ENCODE measurements around the gene DBP.
"Not testable (repeated sequence)": the region's sequence is repeated elsewhere in the genome, so short reads cannot be mapped to it uniquely, and the experiment has no call there.

The DBP gene, protein sequence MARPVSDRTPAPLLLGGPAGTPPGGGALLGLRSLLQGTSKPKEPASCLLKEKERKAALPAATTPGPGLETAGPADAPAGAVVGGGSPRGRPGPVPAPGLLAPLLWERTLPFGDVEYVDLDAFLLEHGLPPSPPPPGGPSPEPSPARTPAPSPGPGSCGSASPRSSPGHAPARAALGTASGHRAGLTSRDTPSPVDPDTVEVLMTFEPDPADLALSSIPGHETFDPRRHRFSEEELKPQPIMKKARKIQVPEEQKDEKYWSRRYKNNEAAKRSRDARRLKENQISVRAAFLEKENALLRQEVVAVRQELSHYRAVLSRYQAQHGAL

DNA sequence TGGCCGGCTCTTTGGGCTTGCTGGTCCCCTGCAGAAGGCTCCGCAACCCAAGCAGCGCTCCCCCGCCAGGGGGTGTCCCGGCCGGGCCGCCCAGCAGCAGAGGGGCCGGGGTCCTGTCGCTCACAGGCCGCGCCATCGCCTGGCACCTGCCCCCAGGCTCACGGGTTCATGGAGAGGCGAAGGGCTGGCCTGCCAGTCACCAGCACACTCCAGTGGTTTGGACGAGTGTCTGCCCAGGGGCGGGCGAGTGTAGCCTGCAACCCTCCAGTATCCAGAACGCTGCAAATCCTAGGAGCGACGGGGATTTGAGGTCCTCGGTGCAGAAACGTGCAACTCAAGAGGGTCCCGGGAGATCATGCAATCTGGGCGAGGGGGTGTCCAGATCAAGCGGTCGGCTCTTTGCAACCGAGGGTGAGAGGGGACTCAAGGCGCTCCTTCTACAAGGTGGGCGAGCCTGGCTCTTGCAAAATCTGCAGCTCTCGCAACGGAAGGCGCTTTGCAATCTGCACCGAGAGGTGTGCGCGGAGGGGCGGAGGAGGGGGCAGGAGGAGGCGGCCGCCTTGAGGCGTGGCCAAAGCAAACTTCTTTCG lies at the start of gene DBP:
TSS of gene DBP (minus strand) at position 521 of the 590 bp plus-strand sequence. CDS start at position 136, 385 bp downstream.
- no peak for DNase-seq

DNA sequence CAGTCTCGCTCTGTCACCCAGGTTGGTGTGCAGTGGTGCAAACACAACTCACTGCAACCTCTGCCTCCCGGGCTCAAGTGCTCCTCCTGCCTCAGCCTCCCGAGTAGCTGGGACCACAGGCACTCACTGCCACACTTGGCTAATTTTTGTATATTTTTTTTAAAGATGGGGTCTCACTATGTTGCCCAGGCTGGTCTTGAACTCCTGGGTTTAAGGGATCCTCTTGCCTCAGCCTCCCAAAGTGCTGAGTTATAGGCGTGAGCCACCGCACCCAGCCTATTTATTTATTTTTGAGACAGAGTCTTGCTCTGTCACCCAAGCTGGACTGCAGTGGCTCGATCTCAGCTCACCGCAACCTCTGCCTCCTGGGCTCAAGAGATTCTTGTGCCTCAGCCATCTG lies 49.5 kb upstream of the DBP start:
- DNase-seq: not testable (repeated sequence)

DNA sequence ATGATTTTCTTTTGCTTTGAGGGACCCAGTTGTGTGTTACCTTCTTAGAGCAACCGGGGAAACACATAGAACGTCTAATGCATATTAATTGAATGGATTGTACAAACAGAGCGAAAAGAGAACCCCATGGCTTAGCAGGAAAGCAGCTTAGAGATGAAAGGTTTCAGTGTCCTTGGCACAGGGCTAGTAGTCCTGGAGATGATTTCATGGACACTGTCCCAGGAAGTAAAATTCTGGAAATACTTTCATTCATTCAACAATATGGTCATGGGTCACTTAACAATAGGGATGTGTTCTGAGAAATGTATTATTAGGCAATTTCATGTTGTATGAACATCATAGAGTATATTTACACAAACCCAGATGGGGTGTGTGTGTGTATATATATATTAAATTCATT lies 48.9 kb upstream of the DBP start:
- DNase-seq: no peak

DNA sequence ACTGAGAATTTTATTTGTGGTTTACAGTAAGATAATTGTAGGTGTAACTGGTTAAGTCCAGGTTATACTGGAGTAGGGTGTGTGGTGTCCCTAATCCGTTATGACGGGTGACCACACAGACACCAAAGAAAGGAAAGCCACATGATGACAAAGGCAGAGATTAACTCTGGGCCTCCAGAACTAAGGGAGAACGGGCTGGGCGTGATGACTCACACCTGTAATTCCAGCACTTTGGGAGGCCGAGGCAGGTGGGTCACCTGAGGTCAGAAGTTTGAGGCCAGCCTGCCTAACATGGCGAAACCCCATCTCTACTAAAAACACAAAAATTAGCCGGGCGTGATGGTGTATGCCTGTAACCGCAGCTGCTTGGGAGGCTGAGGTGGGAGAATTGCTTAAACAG lies 48.4 kb upstream of the DBP start:
- no peak for DNase-seq

DNA sequence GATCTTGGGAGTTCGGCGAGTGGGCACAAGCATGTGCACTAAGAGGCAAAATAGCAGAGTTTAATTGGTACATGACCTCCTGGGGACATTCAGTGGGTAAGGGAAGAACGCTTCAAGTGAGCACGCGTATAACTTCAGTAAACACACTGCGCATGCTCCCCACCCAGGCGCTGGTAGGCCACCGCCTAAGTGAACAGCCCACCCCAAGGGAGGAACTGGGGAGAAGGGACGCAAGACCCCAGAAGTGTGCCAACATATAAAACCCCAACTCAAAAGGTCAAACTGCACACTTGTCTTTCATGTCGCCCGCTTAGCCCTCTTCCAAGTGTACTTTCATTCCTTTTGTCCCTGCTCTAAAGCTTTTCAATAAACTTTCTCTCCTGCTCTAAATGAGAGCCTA lies 46.2 kb upstream of the DBP start:
- no peak for DNase-seq

DNA sequence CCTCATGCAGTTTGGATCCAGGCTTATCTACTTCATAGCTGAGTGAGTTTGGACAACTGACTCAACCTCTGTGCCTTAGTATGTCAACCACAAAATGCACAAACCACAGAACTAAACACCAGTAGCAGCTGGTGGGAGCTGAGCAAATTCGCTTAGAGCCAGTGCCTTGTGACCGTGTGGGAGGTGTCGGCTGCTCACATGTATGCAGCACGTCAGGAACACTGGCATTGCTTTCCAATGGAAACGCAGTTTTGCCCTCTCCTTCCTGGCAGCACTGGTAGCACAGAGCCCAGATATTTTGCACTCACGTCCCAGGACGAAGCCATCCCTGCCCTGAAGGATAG lies 43.9 kb upstream of the DBP start:
- no peak for DNase-seq

DNA sequence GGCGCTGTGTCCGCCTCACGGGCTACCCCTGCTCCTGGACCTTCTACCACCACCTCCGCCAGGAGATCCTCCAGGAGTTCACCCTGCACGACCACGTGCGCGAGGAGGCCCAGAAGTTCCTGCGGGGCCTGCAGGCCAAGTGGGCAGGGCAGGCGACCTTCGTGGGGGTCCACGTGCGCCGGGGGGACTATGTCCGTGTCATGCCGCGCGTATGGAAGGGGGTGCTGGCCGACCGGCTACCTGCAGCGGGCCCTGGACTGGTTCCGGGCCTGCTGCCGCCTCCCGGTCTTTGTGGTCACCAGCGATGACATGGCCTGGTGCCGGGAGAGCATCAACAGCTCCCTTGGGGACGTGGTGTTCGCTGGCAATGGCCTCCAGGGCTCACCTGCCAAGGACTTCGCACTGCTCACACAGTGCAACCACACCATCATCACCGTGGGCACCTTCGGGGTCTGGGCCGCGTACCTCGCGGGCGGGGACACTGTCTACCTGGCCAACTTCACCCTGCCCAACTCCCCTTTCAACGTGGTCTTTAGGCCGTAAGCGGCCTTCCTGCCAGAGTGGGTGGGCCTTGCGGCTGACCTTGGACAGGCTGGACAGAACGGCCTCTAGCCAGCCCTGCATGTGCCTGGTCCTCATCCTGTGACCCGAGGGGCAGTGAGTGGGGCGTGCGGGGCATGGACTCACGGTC lies 43.4 kb upstream of the DBP start:
- DNase-seq: no peak

DNA sequence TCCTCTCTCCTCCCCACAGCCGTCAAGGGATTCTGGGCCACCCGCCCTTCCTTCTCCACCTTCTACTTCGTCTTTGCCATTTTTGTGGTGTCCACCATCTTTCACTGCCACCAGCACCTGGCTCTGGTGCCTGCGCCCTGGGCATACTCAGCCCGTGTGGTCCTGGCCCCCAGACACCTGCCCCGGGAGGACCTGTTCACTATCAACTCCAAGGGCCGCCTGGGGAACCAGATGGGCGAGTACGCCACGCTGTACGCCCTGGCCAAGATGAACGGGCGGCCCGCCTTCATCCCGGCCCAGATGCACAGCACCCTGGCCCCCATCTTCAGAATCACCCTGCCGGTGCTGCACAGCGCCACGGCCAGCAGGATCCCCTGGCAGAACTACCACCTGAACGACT lies 42.8 kb upstream of the DBP start:
- DNase-seq: not testable (repeated sequence)

DNA sequence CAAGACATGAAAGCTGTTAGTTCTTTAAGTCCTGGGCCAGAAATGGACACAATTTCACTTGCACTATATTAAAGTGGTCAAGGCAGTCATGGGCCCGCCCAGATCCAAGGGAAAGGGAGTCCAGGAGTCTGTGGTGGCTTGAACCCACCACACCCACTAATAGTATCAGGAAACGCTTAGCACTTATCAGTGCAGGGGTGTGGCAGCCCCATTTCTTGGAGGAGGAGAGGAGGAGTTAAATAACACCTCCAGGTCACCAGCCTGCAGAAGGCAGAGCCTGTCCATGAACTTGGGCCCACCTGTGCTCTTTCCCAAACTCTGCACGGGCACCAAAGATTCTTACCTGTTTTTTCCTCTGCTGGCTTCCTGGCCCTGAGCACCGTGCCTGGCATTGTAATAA lies 41.0 kb upstream of the DBP start:
- DNase-seq: no peak

DNA sequence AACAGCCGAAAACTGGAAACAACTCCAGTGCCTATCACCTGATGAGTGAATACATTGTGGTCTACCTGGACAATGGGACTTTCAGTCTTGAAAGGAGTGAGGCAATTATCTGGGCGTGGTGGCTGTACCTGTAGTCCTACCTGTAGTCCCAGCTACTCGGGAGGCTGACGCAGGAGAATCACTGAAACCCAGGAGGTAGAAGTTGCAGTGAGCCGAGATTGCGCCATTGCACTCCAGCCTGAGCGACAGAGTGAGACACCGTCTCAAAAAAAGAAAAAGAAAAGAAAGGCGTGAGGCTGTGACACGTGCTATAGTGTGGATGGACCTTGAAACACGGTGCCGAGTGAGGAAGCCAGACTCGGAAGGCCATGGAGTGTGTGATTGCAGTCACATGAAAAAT lies 39.7 kb upstream of the DBP start:
- no peak for DNase-seq

DNA sequence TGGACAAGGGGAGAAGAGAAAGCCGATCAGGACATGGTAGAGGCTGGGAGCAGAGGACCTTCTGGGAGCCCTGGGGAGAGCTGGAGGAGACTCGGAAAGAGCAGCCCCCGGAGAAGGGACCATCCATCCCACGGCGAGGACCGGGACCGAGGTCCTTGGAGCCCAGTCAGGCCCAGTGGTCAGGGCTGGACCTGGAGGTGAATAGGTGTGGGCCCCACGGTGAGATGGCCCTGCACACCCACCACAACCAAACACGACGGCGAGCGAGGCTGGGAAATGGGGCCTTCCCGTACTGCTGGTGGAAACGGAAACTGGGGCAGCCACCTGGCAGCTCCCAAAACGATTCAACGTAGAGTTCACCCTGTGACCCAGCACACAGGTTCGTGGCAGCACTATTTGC lies 39.3 kb upstream of the DBP start:
- no peak for DNase-seq

DNA sequence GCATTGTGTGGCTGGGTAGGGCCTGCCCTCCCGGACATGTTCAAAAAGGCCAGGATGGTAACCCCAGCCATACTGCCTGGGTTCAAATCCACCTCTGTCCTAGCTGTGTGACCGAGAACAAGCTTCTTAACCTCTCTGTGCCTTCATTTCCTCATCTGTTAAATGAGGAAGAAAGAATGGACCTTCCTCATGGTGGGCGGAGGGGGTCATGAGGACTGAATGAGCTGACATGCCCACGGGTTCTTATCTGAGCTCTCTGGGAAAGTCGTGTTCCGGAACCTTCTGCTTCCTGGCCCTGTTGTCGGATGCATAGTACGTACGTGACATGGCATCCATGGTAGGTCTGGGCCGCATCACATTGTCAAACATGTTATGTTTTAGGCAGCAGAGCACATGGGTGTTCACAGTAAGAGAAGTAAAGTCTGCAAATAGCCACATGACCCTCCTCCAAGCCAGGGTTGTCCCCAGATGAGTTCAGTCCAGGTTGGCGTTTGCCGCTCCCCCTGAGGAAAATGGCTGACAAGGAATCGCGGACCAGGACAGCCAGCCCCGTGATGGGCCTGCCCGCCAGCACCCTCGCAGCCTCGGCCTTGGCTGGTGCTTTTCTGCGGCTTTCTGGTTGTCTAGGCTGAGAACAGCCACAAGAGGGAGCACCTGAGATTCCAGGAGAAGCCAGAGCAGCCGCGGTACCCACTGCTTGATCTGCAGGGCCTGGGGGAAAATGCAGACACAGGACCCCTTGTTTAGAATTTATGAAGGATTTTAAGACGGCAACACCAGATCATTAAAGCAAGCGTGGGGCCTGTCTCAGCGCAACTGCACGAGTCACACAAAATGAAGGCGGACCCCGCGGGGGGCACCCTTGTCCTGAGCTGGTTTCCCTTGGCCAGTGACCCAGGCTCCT lies 38.0 kb upstream of the DBP start:
- DNase-seq: peak; percentile 70

DNA sequence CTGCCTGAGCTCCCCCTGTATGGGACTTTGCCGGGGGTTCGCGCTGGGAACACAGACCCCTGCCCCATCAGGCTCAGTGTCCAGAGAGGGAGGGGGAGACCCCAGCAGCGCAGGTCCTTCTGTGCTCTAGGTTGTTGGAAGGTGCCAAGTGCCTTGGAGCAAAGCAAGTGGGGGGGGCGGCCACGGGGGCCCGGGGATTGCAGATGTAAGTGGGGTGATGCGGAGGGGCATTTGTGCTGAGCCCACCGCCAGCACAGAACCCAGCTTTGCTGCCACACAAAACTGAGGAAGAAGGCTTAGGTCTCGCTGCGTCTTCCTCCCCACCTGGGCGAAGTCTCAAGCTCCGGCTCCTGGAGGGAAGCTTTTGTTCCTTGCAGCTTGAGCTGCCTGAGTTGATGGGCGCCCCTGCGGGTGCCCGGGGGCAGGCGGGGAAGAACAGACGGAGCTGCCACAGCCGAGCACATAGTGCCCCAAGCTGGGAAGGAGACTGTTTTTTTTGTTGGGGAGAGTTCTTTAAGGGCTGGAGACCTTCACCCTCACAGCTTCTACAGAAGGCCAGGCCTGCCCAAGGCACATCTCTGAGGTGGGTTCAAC lies 37.1 kb upstream of the DBP start:
- no peak for DNase-seq

DNA sequence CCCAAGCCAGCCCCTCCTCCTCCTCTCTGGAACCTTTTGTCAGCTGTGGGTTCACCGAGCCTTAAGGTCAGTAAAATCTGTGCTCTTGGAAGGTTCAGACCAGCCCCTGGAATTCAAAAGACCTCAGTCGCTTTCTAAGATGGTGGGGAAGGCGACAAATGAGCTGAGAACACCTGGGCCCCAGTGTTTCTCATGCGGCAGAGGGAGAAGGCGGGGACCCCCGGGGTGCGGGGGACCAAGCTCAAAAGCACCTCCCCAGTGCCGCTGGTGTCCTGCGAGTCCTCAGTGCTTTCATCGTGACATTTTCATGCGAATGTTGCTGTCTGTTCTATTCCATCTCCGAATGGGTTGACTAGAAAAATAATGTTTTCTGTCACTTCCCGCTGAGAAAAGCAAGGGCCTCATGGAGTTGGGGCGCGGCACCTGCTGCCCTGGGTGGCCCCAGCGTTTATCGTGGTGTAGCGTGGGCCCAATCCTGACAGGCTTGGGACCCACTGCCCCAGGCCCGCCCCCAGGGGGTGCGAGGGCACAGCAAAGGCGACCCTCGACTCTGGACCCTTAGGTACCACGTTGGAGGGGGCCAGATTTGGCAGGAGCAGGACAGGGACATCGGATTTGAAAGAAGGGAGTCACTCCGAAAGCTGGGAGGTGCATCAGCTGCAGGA lies 36.4 kb upstream of the DBP start:
- no peak for DNase-seq

DNA sequence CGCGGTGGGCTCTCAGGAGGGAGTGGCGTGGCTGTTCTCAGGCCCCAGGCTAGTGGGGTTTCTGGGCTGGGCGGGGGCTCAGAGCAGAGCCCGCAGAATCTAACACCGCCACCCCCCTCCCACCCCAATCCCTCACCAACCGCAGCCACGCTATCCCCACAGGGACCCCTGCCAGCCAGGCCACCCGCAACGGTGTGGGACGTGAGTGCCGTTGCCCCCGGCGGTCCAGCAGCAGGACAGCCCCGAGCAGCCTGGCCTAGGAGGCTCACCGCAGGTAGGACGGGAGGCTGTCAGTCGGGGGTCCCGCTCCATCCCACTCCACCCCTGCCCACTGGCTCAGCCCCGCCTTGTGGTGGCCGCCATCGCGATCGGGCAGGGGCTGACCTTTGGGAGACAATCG lies 35.8 kb upstream of the DBP start, which contains the start of gene NTN5:
TSS of gene NTN5 (minus strand) at position 24 of the 400 bp plus-strand sequence. CDS start 2,031 bp downstream, outside the sequence.
- no peak for DNase-seq

DNA sequence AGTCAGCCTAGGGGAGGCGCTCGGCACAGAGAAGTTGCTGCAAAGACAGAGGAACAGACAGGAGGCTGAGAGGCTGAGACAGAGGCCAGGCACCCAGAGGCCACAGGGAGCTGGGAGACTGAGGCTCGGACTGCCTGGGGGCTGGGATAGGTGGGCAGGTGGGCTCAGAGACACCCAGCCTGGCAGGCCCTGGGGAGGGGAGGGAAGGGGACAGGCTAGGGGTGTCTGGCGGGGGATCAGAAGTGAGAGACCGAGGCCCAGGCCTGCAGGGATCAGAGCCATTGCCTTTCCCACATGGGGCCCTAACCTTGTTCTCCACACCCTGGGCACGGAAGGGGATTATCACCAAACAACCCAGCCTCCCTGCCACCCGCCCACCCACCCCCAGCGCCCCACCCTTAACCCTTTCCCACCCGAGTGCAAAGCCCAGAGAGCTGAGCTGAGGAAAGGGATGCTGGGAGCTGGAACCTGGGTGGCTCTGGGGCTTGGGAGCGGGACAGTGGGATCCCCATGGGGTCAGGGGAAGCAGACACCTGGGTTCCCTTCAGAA lies 34.3 kb upstream of the DBP start:
- no peak for DNase-seq

DNA sequence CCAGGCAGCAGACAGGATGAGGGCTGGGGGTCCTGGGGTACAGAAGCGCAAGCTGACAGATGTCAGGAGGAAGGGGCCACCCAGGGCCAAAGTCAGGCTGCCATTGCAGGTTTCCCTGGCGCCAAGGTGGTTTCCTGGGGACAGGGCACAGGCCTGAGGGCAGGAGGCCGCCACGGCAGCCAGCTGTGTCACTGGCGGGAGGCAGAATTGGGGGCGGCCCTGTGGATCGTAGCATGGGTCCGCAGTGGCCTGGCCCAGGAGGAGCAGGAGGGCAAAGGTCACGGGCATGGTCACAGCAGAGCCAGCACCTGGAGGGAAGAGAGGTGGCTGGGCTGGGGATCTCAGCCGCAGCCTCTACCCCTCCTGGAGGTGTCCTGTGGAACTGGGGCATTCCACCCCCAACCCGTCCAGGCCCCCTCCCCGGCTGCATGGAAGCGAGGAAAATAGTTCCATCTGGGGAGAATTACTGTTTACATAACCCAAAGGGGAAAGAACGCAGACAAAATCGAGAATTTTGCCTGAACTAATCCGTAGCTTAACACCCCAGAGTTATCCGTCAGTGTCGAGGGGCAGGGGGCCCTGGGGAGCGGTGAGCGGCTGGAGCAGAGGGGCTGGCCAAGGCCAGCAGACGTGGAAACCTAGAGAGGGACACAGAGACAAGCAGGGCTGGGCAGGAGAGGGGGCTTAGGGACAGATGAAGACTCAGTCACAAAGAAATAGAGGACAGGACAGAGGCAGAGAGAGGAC lies 33.7 kb upstream of the DBP start:
- DNase-seq: no peak

DNA sequence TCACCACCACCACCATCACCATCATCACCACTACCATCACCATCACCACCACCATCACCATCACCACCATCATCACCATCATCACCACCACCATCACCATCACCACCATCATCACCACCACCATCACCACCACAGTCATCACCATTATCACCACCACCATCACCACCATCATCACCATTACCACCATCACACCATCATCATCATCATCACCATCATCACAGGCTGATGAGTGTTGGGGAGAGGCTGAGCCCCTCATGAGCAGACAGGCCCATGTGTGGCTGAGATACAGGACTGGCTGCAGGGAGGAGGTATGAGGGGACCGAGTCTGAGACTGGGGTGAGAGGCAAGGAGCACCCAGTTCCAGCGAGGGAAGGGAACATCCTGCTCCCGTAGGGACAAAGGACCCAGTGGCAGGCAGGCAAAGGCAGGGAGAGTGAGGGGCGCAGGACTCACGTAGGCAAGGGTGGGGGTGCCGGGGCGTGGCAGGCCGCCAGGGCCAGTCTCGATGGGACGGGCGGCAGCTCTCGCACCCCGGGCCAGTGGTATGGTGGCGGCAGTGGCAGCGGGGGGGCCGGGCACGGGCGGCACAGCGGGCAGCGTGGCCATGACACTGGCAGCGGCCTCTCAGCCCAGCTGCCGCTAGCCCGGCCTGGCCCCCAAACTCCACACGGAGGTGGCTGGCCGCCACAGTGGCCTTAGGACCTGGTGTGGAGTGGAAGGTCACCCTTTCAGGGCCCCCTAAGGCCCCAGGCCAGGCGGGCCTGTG lies 32.9 kb upstream of the DBP start:
- DNase-seq: no peak

DNA sequence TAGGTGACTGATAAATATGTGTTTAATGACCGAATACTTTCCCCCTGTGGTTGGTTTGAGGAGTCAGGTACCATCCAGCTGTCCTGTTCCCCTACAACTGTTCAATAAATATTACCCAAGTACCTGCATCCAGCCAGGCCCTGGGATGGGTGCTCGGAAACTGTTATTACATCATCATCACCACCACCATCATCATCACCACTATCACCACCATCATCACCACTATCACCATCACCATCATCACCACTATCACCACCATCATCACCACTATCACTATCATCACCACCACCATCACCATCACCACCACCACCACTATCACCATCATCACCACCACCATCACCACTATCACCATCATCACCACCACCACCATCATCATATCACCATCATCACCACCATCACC lies 31.6 kb upstream of the DBP start:
- no peak for DNase-seq

DNA sequence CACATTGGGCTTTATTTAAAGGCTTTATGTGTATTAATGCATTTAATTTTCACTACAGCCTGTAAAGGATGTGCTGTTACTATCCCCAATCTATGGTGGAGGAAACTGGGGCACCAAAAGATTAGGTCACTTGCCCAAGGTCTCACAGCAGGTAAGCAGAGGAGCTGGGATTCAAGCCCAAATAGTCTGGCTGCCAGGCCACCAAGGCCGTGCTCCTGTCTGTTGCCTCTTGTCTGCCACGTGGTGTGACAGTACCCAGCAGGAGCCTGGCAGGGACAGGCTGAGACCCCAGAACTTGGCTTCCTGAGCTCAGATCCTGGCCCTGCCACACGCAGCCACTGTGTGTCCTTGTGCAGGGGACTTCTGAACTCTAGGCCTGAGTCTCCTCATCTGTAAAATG lies 31.2 kb upstream of the DBP start:
- DNase-seq: no peak
